ENCODE results near the gene IRS2.

Gene IRS2

GRCh38 chr13:109802936-109803335 lies 16.6 kb upstream of the IRS2 start:
- no peak for DNase-seq (ENCODE audit: low read depth)

- DNase-seq (ENCODE audit: low read depth): no peak
Measured at GRCh38 chr13:109795011-109795410, 8.6 kb upstream of the IRS2 start.

DNA sequence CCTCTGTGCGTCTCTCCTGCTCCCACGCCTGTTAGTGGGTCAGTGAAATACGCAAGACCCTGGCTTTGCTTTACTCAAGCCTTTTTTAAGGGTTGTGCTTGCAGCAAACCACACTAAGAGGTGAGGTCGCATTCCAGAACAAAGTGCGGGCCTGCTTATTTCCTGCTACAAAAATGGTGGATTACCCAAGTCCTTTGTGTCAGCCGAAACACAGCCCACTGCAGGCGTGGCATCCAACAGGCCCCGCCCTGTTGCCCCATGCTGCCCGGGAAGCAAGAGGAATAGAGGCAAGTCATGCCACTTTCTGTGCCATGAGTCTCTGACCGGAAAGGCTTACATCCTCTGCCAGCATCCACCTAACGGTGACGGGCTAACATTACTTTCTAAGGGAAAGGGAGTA lies 7.7 kb upstream of the IRS2 start:
- no peak for DNase-seq (ENCODE audit: low read depth)

- DNase-seq (ENCODE audit: low read depth): no peak
Measured at GRCh38 chr13:109792416-109793059, 6.2 kb upstream of the IRS2 start.

GRCh38 chr13:109790942-109791605 lies 4.7 kb upstream of the IRS2 start:
- no peak for DNase-seq (ENCODE audit: low read depth)

- DNase-seq (ENCODE audit: low read depth): no peak
Measured at GRCh38 chr13:109790086-109790485, 3.7 kb upstream of the IRS2 start.

DNA sequence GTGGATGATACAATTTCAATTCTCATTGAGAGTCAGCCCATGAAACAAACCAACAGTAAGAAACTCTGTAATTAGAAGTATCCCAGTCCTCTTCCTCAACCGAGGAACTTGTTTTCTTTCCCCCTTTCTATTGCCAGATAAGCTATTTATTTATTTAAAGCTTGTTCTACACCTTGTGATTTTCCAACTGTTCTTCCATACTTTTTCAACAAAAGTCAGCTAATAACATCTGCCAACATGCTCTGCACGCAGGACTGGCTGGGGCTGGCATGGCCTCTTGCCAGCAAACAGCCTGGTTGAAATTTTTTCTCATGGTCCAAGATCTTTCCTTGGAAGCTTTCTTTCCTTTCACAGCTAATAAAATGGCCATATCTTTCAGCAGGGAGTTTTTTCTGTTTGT lies 2.9 kb upstream of the IRS2 start:
- no peak for DNase-seq (ENCODE audit: low read depth)

DNA sequence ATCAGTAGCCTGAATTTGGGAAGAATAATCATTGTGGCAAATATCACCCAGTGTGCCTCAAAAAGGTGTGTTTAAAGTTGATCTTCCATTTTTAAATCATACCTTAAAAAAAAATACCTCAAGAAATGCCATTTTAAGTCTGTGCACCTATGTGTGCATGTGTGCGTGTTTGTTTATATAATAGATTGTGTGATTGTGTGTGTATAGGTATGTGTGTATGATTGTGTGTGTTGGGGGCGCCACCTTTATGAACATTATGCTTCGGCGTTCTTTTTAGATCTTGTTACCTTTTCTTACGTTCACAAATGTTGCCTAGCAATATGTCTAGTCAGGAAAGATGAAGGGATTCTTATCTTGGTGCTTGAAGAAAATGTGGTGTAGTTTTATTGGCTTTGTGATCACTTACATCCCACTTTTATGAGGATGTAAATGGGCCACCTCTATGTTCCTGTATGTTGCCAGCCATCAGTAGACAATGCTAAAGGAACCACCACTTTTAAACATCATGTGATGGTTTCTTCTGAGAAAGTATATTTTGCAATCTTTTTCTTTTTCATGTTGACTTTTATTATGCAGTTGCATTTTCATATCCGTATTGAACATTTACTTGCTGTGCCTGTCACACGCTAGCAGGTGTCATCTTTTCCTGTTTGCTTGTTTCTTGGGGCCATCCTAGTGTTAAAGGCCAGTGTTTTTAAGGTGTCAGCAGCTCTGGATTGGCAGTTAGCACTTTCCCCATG lies 2.2 kb upstream of the IRS2 start:
- DNase-seq (ENCODE audit: low read depth): no peak

DNA sequence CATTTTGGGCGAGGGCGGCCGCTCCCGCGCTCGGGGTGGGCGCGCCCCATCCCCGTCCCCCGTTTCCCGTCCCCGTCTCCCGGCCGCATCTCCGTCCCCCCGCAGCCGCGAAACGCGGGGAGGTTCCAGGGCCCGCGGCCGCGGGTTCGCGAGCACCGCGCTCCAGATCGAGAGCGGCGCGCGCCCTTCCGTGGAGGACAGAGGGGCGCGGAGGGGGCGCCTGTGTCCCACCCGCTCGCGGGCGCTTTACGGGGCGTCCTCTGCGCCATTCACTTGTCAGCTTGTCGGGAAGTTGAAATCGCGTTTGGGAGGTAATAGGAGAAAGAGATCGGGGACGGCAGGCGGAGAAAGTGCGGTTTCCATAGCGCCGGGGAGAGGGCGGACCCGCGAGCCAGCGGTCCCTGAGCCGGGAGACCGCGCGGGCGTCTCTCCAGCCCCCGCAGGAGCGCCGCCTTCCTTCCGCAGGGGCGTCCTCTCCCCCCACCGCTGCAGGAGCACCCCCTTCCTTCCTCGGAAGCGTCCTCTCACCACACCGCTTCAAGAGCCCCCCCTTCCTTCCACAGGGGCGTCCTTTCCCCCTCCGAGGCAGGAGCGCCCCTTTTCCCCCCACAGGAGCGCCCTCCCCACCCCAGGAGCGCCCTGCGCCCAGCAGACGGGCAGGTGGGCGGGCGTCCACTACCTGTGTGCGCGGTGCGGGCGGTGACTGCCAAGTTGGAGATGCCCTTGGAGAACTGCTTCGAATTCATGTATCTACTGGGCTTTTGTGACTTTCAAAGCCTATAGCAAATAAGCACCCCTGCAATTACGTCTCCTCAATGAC lies 962 bp upstream of the IRS2 start:
- DNase-seq (ENCODE audit: low read depth): no peak

- no peak for DNase-seq (ENCODE audit: low read depth)
Measured at GRCh38 chr13:109785892-109786450, 412 bp downstream of the IRS2 start.

DNA sequence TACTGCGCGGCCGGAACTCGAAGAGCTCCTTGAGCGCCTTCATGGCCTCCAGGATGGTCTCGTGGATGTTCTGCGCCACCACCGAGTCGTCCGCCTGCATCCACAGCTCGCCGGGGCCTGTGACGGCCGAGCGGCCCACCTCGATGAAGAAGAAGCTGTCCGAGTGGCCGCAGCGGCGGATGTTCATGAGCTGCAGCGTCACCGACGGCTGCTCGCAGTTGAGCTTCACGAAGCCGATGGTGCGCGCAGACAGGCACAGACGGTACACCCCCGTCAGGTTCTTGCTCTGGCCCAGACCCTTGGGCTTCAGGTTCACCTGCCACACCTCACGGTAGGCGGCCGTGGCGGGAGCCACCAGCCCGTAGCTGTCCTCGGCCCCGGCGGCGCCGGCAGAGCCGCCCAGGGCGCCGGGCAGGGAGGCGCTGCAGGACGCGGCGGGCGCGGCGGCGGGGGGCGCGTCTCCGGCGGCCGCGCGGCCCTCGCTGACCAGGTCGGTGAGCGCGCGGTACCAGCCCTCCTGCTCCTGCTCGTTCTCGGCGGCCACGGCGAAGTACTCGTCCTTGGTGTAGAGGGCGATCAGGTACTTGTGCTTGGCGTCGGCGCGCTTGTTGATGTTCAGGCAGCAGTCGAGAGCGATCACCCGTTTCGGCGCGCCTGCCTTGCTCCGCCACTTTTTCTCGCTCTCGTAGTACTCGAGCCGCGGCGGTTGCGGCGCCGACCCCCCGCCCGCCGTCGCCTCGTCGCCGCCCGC lies 1.1 kb downstream of the IRS2 start:
- DNase-seq (ENCODE audit: low read depth): no peak

- peak; percentile 57 for DNase-seq (ENCODE audit: low read depth)
Measured at GRCh38 chr13:109784590-109785140, 1.7 kb downstream of the IRS2 start.

- no peak for DNase-seq (ENCODE audit: low read depth)
Measured at GRCh38 chr13:109783815-109784589, 2.4 kb downstream of the IRS2 start.

DNA sequence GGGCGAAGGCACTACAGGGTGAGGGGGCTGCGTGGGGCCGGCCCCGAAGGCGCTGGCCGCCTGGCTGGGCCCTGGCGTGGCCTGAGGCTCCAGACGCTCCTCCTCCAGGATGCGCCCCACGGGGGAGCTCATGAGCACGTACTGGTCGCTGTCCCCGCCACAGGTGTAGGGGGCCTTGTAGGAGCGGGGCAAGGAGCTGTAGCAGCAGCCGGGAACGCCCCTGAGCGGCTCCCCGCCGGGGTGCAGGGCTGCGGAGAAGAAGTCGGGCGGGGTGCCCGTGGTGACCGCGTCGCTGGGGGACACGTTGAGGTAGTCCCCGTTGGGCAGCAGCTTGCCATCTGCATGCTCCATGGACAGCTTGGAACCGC lies 3.0 kb downstream of the IRS2 start:
- no peak for DNase-seq (ENCODE audit: low read depth)

GRCh38 chr13:109782823-109783431 lies 3.5 kb downstream of the IRS2 start:
- no peak for DNase-seq (ENCODE audit: low read depth)

DNA sequence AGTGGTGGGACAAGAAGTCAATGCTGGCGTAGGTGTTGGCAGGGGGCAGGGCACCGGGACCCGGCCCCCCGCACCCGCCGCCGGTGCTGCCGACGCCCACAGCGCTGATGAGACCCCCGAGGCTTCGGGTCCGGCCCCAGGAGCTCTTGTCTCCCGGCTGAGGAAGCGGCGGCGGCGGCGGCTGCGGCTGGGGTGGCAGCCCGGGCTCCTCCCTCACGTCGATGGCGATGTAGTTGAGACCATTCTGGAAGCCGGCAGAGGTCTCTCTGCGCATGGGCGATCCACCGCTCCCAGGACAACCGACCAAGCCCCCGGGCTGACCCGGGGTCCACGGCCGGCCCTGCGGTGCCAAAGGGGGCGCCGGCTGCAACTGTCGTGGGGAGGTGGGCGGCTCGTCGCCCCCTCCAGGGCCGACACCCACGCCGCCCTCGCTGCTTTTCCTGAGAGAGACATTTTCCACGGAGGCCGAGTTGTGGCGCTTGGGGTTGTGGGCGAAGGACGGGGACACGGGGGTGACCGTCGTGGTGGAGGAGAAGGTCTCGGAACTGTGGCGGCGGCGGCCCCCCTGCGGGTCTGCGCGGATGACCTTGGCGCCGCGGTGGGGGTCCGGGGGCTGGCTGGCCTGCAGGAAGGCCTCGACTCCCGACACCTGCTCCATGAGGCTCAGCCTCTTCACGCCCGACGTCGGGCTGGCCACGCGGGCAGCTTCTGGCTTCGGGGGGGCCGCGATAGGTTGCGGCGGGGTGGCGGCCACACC lies 4.1 kb downstream of the IRS2 start:
- no peak for DNase-seq (ENCODE audit: low read depth)

DNA sequence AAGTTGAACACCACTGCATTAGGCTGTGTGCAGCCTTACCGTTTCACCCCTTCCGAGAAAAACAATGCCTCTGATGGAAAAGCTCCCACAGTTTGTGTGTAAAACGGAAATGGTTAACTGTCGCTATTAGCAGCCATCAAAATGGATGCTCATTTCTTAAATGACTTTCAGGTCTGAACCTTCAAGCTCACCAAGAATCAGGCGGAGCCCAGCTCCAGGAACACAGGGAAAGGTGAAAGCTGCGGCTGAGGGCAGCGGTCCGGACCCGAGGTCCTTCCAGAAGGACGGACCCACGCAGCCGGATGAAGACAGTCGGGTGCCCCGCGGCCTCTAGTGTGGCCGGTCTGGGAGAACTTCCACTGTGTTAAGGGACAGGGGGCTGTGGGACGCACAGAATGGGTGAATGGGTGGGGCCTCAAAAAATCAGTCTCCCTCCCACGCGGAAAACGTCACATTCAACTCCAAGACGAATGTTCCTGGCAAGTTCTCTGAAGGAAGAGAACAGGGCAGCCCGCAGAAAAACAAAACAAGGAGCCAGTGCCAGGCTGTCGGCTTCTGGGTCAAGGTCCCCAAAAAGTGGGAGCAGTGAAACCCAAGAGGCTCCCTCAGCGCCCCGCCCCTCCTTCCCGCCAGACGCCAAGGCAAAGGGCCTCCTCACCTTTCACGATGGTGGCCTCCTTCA lies 4.9 kb downstream of the IRS2 start:
- no peak for DNase-seq (ENCODE audit: low read depth)

- no peak for DNase-seq (ENCODE audit: low read depth)
Measured at GRCh38 chr13:109780845-109781383, 5.5 kb downstream of the IRS2 start.
